GM23248 (cell line): Measurements from ENCODE around the gene SLFN12.

Experiments
- EZH2 ChIP-seq: fragments of 200-600 bp; sonication (generic); IDR thresholded peaks from 2 replicates; pipeline ENCODE4 v1.6.1; 2018; ENCODE audit warnings: antibody characterized with exemption, mild to moderate bottlenecking; ENCODE audit not compliant: insufficient read depth, poor library complexity, severe bottlenecking
- EZH2phosphoT487 ChIP-seq: fragments of 200-600 bp; sonication (generic); IDR thresholded peaks from 2 replicates; pipeline ENCODE4 v1.6.1; 2018; ENCODE audit warnings: antibody characterized with exemption, moderate library complexity, mild to moderate bottlenecking, low read depth; ENCODE audit not compliant: insufficient read depth

DNA sequence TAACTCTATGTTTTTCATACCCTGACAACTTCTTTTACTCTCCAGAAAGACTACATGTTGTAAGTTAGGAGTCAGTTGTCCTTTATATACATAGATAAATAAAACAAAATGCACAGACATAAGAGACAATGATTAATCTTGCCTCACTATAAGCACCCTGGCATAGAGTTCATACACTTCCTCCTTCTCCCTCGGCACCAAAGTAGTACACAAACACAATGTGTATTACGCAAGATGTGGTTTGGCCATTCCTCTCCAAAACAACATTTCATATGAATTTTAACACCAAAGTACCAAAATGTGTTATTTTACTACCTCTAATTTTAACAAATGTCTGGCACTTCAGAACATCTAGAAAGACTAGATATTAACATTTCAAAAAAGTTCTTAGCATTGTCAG is 41.6 kb downstream of the SLFN12 start:
- TF ChIP-seq EZH2, result no peak
- TF ChIP-seq EZH2phosphoT487, result no peak
